SK-N-SH (cell line): ENCODE data around the gene DGLUCY. TPM values are rescaled to one million over a fixed set of nuclear protein-coding genes. Genes with fewer than 3 reads are reported as not detected.

ENCODE experiments used
- CTCF ChIA-PET: fragments of 300-600, 350-600 bp; formaldehyde crosslinking; extraction: SDS; loops from one replicate; lab custom pipeline; 2021; lab: Yijun Ruan, JAX
- POLR2A ChIA-PET: fragments of 350-600 bp; sonication (Branson Sonifier 250); formaldehyde crosslinking; extraction: SDS; loops from one replicate; lab custom pipeline; 2020; ENCODE audit warnings: antibody characterized with exemption, inconsistent platforms; lab: Yijun Ruan, JAX
- DNase-seq: peaks from one replicate; pipeline ENCODE4 v3.0.0; 2012
- H2AFZ ChIP-seq: fragments of 200-600 bp; sonication (generic); 2 replicates; pipeline ENCODE4 v1.8.1; 2016; ENCODE audit warnings: antibody characterized with exemption, mild to moderate bottlenecking, low read depth
- H3F3A ChIP-seq: fragments of 200-600 bp; sonication (generic); replicated peaks from 2 replicates; pipeline ENCODE3; 2016; ENCODE audit warnings: antibody characterized with exemption, mild to moderate bottlenecking; ENCODE audit not compliant: insufficient read depth
- H3K27ac ChIP-seq, 2 experiments: fragments of 200-500 bp in 1 of 2; fragments of 200-600 bp in 1 of 2; sonication (Bioruptor generic) in 1 of 2; sonication (generic), shearing (Covaris generic) in 1 of 2; 2 replicates each; pipeline versions ENCODE4 v1.5.1 to v1.6.1; 2014 to 2016; ENCODE audit warnings: low read depth in 2 of 2, inconsistent platforms in 1 of 2, low read length in 1 of 2, mild to moderate bottlenecking in 1 of 2, mixed read lengths in 1 of 2
- H3K27me3 ChIP-seq: fragments of 200-600 bp; sonication (generic), shearing (Covaris generic); 2 replicates; pipeline ENCODE4 v1.6.1; 2016; ENCODE audit warnings: mixed run types; ENCODE audit not compliant: insufficient read depth
- H3K36me3 ChIP-seq, 2 experiments: fragments of 200-500 bp in 1 of 2; fragments of 200-600 bp in 1 of 2; sonication (Bioruptor generic) in 1 of 2; sonication (generic) in 1 of 2; replicated peaks in 1 of 2; 2 replicates each; pipeline versions ENCODE3 to v1.5.1; 2014 to 2016; ENCODE audit warnings: low read length in 1 of 2, mild to moderate bottlenecking in 1 of 2; ENCODE audit not compliant: insufficient read depth in 2 of 2, control insufficient read depth in 1 of 2
- H3K4me1 ChIP-seq, 2 experiments: fragments of 200-500 bp in 1 of 2; fragments of 200-600 bp in 1 of 2; sonication (Bioruptor generic) in 1 of 2; sonication (generic), shearing (Covaris generic) in 1 of 2; 2 replicates each; pipeline versions ENCODE4 v1.5.1 to v1.6.1; 2014 to 2016; ENCODE audit warnings: low read depth in 1 of 2, low read length in 1 of 2, mixed run types in 1 of 2; ENCODE audit not compliant: insufficient read depth in 2 of 2, control insufficient read depth in 1 of 2
- H3K4me2 ChIP-seq: fragments of 200-600 bp; sonication (generic), shearing (Covaris generic); 2 replicates; pipeline ENCODE4 v1.6.1; 2017; ENCODE audit warnings: mixed run types
- H3K4me3 ChIP-seq, 2 experiments: fragments of 200-500 bp in 1 of 2; fragments of 200-600 bp in 1 of 2; sonication (Bioruptor generic) in 1 of 2; sonication (generic), shearing (Covaris generic) in 1 of 2; 2 replicates each; pipeline versions ENCODE4 v1.5.1 to v1.8.1; 2014 to 2016; ENCODE audit warnings: low read depth in 2 of 2, inconsistent platforms in 1 of 2, low read length in 1 of 2, mild to moderate bottlenecking in 1 of 2, mixed read lengths in 1 of 2, moderate library complexity in 1 of 2
- H3K79me2 ChIP-seq: fragments of 200-600 bp; sonication (generic); 2 replicates; pipeline ENCODE4 v1.8.1; 2017; ENCODE audit warnings: mild to moderate bottlenecking; ENCODE audit not compliant: insufficient read depth
- H3K9ac ChIP-seq: fragments of 200-600 bp; sonication (generic); 2 replicates; pipeline ENCODE4 v1.6.1; 2017; ENCODE audit warnings: mixed run types
- H3K9me2 ChIP-seq: fragments of 200-600 bp; sonication (generic); 2 replicates; pipeline ENCODE4 v1.6.1; 2017; ENCODE audit warnings: mixed run types
- H3K9me3 ChIP-seq: fragments of 200-600 bp; sonication (generic); 2 replicates; pipeline ENCODE4 v1.6.1; 2017; ENCODE audit warnings: mixed run types, mild to moderate bottlenecking, moderate library complexity
- H4K20me1 ChIP-seq: fragments of 200-600 bp; sonication (generic); 2 replicates; pipeline ENCODE4 v1.6.1; 2017; ENCODE audit warnings: mild to moderate bottlenecking, mixed run types; ENCODE audit not compliant: insufficient read depth
- ELF1 ChIP-seq: IDR thresholded peaks from 2 replicates; pipeline ENCODE4 v1.4.0; 2012
- FOSL2 ChIP-seq: IDR thresholded peaks from 2 replicates; pipeline ENCODE4 v1.4.0; 2012; ENCODE audit warnings: low read depth, mild to moderate bottlenecking, moderate library complexity, borderline replicate concordance
- FOXJ3 ChIP-seq: sonication (generic); formaldehyde crosslinking; IDR thresholded peaks from 2 replicates; pipeline ENCODE4 v1.5.1; 2020; ENCODE audit warnings: mild to moderate bottlenecking, missing genetic modification reagents
- IRF3 ChIP-seq: fragments of 150-350 bp; IDR thresholded peaks from 2 replicates; pipeline ENCODE4 v1.6.1; 2016; ENCODE audit warnings: mild to moderate bottlenecking, low read depth, low read length
- MAX ChIP-seq: IDR thresholded peaks from 2 replicates; pipeline ENCODE4 v1.4.0; 2012; ENCODE audit warnings: low read depth
- RAD21 ChIP-seq: IDR thresholded peaks from 2 replicates; pipeline ENCODE4 v1.6.1; 2012; ENCODE audit warnings: mild to moderate bottlenecking, low read length
- RCOR1 ChIP-seq: fragments of 150-350 bp; IDR thresholded peaks from 2 replicates; pipeline ENCODE4 v1.6.1; 2017; ENCODE audit warnings: antibody characterized with exemption, low read length
- RFX5 ChIP-seq: IDR thresholded peaks from 2 replicates; pipeline ENCODE4 v1.6.1; 2012; ENCODE audit warnings: mild to moderate bottlenecking, improper control_type of control experiment, low read length
- SIN3A ChIP-seq: IDR thresholded peaks from 2 replicates; pipeline ENCODE4 v1.6.1; 2012; ENCODE audit warnings: low read depth, mild to moderate bottlenecking, low read length, moderate library complexity, borderline replicate concordance
- USF2 ChIP-seq: fragments of 150-350 bp; IDR thresholded peaks from 2 replicates; pipeline ENCODE4 v1.6.1; 2017; ENCODE audit warnings: antibody characterized with exemption, low read length, low read depth, borderline replicate concordance
- ZBTB33 ChIP-seq: IDR thresholded peaks from 2 replicates; pipeline ENCODE4 v1.4.0; 2012; ENCODE audit warnings: low read depth, borderline replicate concordance
- WGBS: methylation state at CpG from one replicate; pipeline ENCODE4 v1.1.6; 2017; ENCODE audit warnings: low lambda C conversion rate; 5-methylcytosine and 5-hydroxymethylcytosine counted together
- polyA plus RNA-seq, 3 experiments: library from polyadenylated mRNA; depleted of rRNA; stranded (reverse); fragments of >200 nt; gene quantifications; 2 replicates each; pipeline ENCODE4 v1.2.3, GENCODE V29; 2012
- TF ChIP-seq, protein P1 (sequence below): fragments of 200-600 bp; sonication (generic); IDR thresholded peaks from 2 replicates; pipeline ENCODE4 v1.6.1; 2017; ENCODE audit warnings: antibody characterized with exemption, mild to moderate bottlenecking, moderate library complexity
- TF ChIP-seq, protein P2 (sequence below): IDR thresholded peaks from 2 replicates; pipeline ENCODE4; 2012

The DGLUCY gene
- polyA plus RNA-seq, 1 of the 3 experiments (the other 2 are of a cell fraction), result 17.2 TPM

DNA sequence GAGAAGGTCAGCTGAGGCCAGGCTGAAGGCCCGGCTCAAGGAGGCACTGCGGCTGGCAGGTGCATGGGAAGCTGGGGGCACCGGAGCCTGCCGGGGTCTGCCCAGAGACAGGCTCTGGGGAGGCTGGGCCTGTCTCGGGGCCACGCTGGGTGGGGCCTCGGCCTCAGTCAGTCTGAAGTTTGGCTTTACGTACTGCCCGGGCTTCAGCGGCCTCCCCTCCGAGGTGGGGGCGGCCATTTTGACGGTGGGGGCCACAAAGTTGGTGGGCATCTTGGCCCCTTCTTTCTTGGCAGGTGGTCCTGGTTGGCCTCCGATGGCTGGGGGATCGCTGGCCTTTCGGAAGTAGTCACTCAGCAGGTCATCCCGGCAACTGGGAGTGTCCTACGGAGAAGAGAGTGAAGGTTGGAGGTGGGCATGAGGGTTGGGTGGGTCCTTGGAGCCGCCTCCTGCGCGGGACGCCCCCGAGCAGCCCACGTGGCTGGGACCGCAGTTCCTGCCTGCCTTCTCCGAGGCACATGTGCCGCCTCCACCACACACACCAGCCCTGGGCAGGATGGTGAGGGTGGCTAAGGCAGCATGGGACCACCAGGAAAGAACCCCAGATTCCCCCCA lies 159.5 kb downstream of the DGLUCY start:
- no peak overlapping the region for H3K9ac ChIP-seq
- H3K36me3 ChIP-seq, result no peaks in the 10 kb centered on the region
- H3K27ac ChIP-seq, result no peak overlapping the region; a peak in 1 of 4 replicates
- no peaks in the 10 kb centered on the region for H3F3A ChIP-seq
- no peaks in the 10 kb centered on the region for H3K27me3 ChIP-seq
- ChIA-PET CTCF (interaction anchor here (0.6 to 1.5 kb wide), 2 partner anchors 30 to 100 kb away, joined by 3 read pairs; no protein-coding TSS in a partner anchor), POLR2A (no interaction called here)
- 93% methylated on average over 12 of the region's 27 CpGs for WGBS
- no peak overlapping the region for H2AFZ ChIP-seq
- no peak for DNase-seq
- no peaks in the 10 kb centered on the region for H3K9me2 ChIP-seq
- H4K20me1 ChIP-seq, result no peaks in the 10 kb centered on the region
- H3K79me2 ChIP-seq, result no peaks in the 10 kb centered on the region
- H3K4me2 ChIP-seq, result no peak overlapping the region
- H3K4me1 ChIP-seq, result peaks cover 0 to 19% of the 10 kb centered on the region in 2 experiments; a peak in 1 of 4 replicates
- no peak for TF ChIP-seq SIN3A
- TF ChIP-seq RAD21, result no peak
- TF ChIP-seq ZBTB33, result no peak
- TF ChIP-seq IRF3, result no peak
- TF ChIP-seq, protein P1, sequence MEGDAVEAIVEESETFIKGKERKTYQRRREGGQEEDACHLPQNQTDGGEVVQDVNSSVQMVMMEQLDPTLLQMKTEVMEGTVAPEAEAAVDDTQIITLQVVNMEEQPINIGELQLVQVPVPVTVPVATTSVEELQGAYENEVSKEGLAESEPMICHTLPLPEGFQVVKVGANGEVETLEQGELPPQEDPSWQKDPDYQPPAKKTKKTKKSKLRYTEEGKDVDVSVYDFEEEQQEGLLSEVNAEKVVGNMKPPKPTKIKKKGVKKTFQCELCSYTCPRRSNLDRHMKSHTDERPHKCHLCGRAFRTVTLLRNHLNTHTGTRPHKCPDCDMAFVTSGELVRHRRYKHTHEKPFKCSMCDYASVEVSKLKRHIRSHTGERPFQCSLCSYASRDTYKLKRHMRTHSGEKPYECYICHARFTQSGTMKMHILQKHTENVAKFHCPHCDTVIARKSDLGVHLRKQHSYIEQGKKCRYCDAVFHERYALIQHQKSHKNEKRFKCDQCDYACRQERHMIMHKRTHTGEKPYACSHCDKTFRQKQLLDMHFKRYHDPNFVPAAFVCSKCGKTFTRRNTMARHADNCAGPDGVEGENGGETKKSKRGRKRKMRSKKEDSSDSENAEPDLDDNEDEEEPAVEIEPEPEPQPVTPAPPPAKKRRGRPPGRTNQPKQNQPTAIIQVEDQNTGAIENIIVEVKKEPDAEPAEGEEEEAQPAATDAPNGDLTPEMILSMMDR, result no peak
- no peak for TF ChIP-seq RFX5
- TF ChIP-seq, all 33 proteins: peak for 0
- Histone ChIP-seq H3K4me3 (no peak overlapping the region), H3K9me3 (no peaks in the 10 kb centered on the region)

- Histone ChIP-seq H2AFZ (no peak overlapping the region), H3F3A (no peaks in the 10 kb centered on the region), H3K4me2 (no peak overlapping the region), H3K4me1 (peaks cover 0 to 22% of the 10 kb centered on the region in 2 experiments; a peak in 1 of 4 replicates), H3K79me2 (no peaks in the 10 kb centered on the region), H3K9me3 (no peaks in the 10 kb centered on the region), H3K4me3 (no peak overlapping the region), H3K27ac (no peak overlapping the region), H3K9me2 (no peaks in the 10 kb centered on the region), H3K36me3 (no peaks in the 10 kb centered on the region), H3K27me3 (no peaks in the 10 kb centered on the region), H3K9ac (no peak overlapping the region), H4K20me1 (no peaks in the 10 kb centered on the region)
- WGBS, result 74% methylated on average over 13 of the region's 13 CpGs
- TF ChIP-seq FOXJ3 (no peak), MAX (no peak), ELF1 (no peak), RCOR1 (no peak), FOSL2 (no peak), USF2 (no peak)
- TF ChIP-seq, protein P2, sequence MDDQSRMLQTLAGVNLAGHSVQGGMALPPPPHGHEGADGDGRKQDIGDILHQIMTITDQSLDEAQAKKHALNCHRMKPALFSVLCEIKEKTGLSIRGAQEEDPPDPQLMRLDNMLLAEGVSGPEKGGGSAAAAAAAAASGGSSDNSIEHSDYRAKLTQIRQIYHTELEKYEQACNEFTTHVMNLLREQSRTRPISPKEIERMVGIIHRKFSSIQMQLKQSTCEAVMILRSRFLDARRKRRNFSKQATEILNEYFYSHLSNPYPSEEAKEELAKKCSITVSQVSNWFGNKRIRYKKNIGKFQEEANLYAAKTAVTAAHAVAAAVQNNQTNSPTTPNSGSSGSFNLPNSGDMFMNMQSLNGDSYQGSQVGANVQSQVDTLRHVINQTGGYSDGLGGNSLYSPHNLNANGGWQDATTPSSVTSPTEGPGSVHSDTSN, result no peak
- POLR2A ChIA-PET, result no interaction called here
- no peak for DNase-seq
- CTCF ChIA-PET, result no interaction called here
Measured at GRCh38 chr14:91273885-91274273, 160.0 kb downstream of the DGLUCY start.
